Urinary bladder (tissue), 4 donors: ENCODE data around the gene COL25A1. TPM values are rescaled to one million over a fixed set of nuclear protein-coding genes. Genes with fewer than 3 reads are reported as not detected.

Source experiments
- DNase-seq: peaks from one replicate; pipeline ENCODE4 v3.0.0-alpha.2; 2015; ENCODE audit errors: extremely low spot score
- H3K27ac ChIP-seq: one replicate; pipeline ENCODE4 v1.5.1; 2013; ENCODE audit warnings: low read depth, mild to moderate bottlenecking, moderate library complexity
- H3K36me3 ChIP-seq: one replicate; pipeline ENCODE4 v1.6.1; 2013; ENCODE audit warnings: mild to moderate bottlenecking, moderate library complexity; ENCODE audit not compliant: insufficient read depth
- H3K4me1 ChIP-seq: one replicate; pipeline ENCODE4 v1.6.1; 2013; ENCODE audit warnings: mild to moderate bottlenecking, moderate library complexity; ENCODE audit not compliant: insufficient read depth
- H3K4me3 ChIP-seq: one replicate; pipeline ENCODE4 v1.5.1; 2013; ENCODE audit warnings: low read depth, low read length
- WGBS: extraction: QIAGEN DNeasy Blood & Tissue Kit; methylation state at CpG from one replicate; pipeline ENCODE4 v1.1.7; 2013; 5-methylcytosine and 5-hydroxymethylcytosine counted together
- polyA plus RNA-seq: library from polyadenylated mRNA; stranded (reverse); fragments of 200-250 nt; gene quantifications from one replicate; pipeline ENCODE4 v1.2.3, GENCODE V29; 2013
- total RNA-seq: library from RNA; depleted of rRNA; stranded (reverse); fragments of >200 nt; gene quantifications from one replicate; pipeline ENCODE4 v1.2.3, GENCODE V29; 2014
- donor health status: healthy with polysubstance abuse.
- donor health status: healthy.

The COL25A1 gene
- total and polyA plus RNA-seq, 2 donors: 1.4 to 16.4 TPM

DNA sequence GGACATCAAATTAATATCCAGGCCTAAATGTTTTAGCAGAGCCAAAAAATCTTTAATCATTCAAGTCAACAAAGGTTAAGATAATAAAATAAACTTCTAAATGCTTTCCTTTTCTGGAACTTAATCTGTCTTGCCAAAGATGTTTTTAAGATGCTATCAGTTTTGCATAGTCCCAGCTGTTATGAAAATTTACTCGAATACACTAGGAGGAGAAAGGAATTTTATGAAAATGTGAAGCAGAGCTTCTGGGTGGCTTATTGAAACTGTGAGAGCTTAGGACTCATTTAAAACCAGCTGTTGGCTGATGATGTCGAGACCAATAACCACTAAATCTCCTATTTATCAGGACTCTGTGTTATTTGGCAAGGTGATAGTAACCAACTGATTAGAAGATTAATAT lies 337.4 kb downstream of the COL25A1 start:
- peak; percentile 59 for DNase-seq
- Histone ChIP-seq H3K27ac (no peak overlapping the region), H3K4me3 (no peak overlapping the region), H3K36me3 (no peaks in the 10 kb centered on the region), H3K4me1 (no peaks in the 10 kb centered on the region)
- WGBS: 24% methylated on average over 2 of the region's 2 CpGs

GRCh38 chr4:108963910-108964309 lies 338.5 kb downstream of the COL25A1 start:
- Histone ChIP-seq H3K27ac (no peak overlapping the region), H3K4me3 (no peak overlapping the region), H3K4me1 (no peaks in the 10 kb centered on the region), H3K36me3 (no peaks in the 10 kb centered on the region)
- 85% methylated on average over 1 of the region's 1 CpG for WGBS
- DNase-seq: no peak

DNA sequence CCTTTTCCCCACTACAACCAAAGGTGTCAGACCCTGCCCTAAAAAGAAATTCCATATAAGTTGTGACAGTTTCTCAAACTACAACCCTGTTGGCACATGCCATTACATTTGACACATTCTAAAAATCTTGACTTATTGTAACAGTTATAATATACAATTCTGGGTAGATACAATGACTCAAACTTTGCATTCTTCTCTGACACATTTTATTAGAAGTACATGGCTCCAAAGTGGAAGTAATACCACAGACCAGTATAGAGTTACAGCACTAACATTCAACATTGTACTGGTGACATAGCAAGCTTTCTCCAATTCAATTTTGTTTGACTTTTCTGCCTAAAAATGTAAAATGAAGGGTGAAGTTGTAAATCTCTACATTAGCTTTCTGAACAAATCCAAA lies 343.0 kb downstream of the COL25A1 start:
- DNase-seq: no peak

GRCh38 chr4:108954880-108955279 lies 347.6 kb downstream of the COL25A1 start:
- DNase-seq: no peak
- no peaks in the 10 kb centered on the region for H3K4me1 ChIP-seq
- 50% methylated on average over 3 of the region's 3 CpGs for WGBS
- no peaks in the 10 kb centered on the region for H3K36me3 ChIP-seq
- no peak overlapping the region for H3K27ac ChIP-seq
- H3K4me3 ChIP-seq: no peak overlapping the region

More for the DNA sequence above, 343.0 kb downstream of the COL25A1 start:
- no peak overlapping the region for H3K4me3 ChIP-seq
- H3K27ac ChIP-seq: no peak overlapping the region
- H3K36me3 ChIP-seq: no peaks in the 10 kb centered on the region
- H3K4me1 ChIP-seq: no peaks in the 10 kb centered on the region

GRCh38 chr4:108953941-108954340 lies 348.5 kb downstream of the COL25A1 start:
- no peak for DNase-seq
- Histone ChIP-seq H3K4me3 (no peak overlapping the region), H3K27ac (no peak overlapping the region), H3K36me3 (no peaks in the 10 kb centered on the region), H3K4me1 (no peaks in the 10 kb centered on the region)
- WGBS: 73% methylated on average over 4 of the region's 4 CpGs

GRCh38 chr4:108950158-108950915 lies 352.1 kb downstream of the COL25A1 start:
- Histone ChIP-seq H3K27ac (no peak overlapping the region), H3K4me3 (no peak overlapping the region), H3K36me3 (no peaks in the 10 kb centered on the region), H3K4me1 (no peaks in the 10 kb centered on the region)
- 77% methylated on average over 6 of the region's 6 CpGs for WGBS
- DNase-seq: no peak

DNA sequence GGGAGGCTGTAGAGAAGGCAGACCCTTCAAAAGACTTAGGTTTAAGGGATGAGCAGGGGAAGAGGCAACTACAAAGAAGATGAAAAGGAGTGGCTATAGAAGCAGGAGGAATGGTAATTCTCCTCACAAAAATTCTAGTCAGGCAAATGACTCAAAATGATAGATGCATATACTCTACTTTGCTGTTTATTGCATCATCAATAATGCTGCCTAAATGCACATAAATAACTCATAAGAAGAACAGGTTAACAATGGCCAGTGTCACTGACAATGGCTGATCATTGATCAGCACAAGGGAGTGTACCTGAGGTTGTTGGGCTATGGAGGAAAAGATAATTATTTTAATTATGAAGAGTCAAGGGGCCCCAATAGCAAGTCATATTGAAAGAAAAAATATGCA lies 354.9 kb downstream of the COL25A1 start:
- H3K27ac ChIP-seq: no peak overlapping the region

DNA sequence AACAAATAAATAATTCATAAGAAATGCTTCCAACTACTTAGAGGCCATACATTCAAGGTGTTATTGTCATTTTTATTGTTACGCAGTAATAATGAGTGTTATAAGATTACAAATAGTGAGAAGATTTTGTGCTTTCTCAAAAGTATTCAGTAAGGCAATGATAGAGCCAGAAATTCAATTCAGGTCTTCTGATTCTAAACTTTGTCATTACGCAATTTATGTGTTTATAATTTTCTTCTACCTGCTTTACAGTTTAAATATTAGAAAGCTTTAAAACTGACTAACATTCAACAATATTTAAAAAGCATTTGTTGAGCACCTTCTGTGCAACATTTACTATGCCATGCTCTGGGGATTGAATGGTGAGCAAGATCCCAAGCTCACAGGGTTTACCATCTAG lies 356.2 kb downstream of the COL25A1 start:
- Histone ChIP-seq H3K4me3 (no peak overlapping the region), H3K4me1 (no peaks in the 10 kb centered on the region), H3K27ac (no peak overlapping the region), H3K36me3 (no peaks in the 10 kb centered on the region)
- DNase-seq: no peak
- WGBS: 98% methylated on average over 2 of the region's 2 CpGs

More for the DNA sequence above, 354.9 kb downstream of the COL25A1 start:
- no peaks in the 10 kb centered on the region for H3K4me1 ChIP-seq
- H3K4me3 ChIP-seq: no peak overlapping the region
- no peaks in the 10 kb centered on the region for H3K36me3 ChIP-seq
- no peak for DNase-seq

GRCh38 chr4:108943976-108944591 lies 358.4 kb downstream of the COL25A1 start:
- H3K27ac ChIP-seq: no peak overlapping the region
- 32% methylated on average over 4 of the region's 4 CpGs for WGBS
- DNase-seq: no peak

DNA sequence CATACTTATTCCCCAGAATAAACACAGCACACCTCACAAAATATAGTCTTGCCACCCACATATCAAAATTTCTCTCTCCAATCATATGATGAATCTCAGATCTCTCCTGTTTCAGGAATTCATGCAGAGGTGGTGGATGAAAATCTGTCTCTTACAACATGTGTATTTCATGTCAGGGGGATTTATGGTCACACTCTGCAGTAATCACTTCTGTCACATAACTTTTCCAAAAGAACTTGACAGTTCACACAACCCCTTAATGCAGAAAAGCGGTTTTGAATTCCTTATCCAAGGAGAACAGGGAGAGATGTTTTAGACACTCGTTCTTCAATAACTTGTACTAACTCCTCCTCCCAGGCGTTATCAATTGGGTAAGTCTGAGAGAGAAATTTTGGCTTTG lies 359.1 kb downstream of the COL25A1 start:
- Histone ChIP-seq H3K4me3 (no peak overlapping the region), H3K4me1 (no peaks in the 10 kb centered on the region), H3K27ac (no peak overlapping the region), H3K36me3 (no peaks in the 10 kb centered on the region)
- DNase-seq: no peak
- 68% methylated on average over 3 of the region's 3 CpGs for WGBS

More at GRCh38 chr4:108943976-108944591, 358.4 kb downstream of the COL25A1 start:
- H3K4me1 ChIP-seq: no peaks in the 10 kb centered on the region
- no peak overlapping the region for H3K4me3 ChIP-seq
- no peaks in the 10 kb centered on the region for H3K36me3 ChIP-seq

DNA sequence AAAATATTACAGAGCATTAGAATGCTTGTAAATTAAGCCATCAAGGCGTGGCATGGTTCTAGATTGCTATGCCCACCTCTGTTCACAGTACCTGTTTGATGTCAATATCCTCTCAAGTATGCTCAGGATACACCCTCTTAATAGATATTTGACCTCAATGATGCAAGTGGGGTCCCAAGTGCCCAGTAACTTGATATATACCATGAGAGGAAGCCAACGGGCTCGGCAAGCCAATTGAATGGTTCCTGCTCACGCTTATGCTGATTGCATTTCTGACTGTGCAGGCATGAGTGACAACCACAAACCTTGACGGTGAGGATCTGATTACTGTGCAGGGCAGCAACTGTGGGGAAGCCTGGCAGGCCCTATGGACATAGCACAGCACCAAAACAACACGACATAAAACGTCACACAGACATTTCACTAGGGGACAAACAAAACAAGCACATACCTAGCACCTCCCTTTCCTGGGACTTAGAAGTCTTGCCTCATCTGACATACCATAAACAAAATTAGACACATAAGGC lies 360.5 kb downstream of the COL25A1 start:
- H3K27ac ChIP-seq: no peak overlapping the region
- no peaks in the 10 kb centered on the region for H3K4me1 ChIP-seq
- WGBS: 86% methylated on average over 7 of the region's 7 CpGs
- no peak overlapping the region for H3K4me3 ChIP-seq
- no peak for DNase-seq
- H3K36me3 ChIP-seq: no peaks in the 10 kb centered on the region

GRCh38 chr4:108940634-108941033 lies 361.8 kb downstream of the COL25A1 start:
- Histone ChIP-seq H3K4me1 (no peaks in the 10 kb centered on the region), H3K4me3 (no peak overlapping the region), H3K27ac (no peak overlapping the region), H3K36me3 (no peaks in the 10 kb centered on the region)
- WGBS: 72% methylated on average over 1 of the region's 1 CpG
- DNase-seq: no peak

- Histone ChIP-seq H3K36me3 (no peaks in the 10 kb centered on the region), H3K4me3 (no peak overlapping the region), H3K27ac (no peak overlapping the region), H3K4me1 (no peaks in the 10 kb centered on the region)
- no peak for DNase-seq
- whole genome bisulfite sequencing: 89% methylated on average over 5 of the region's 5 CpGs
Observed at GRCh38 chr4:108940149-108940548, 362.3 kb downstream of the COL25A1 start.

GRCh38 chr4:108937066-108937465 lies 365.4 kb downstream of the COL25A1 start:
- no peak overlapping the region for H3K27ac ChIP-seq
- H3K4me1 ChIP-seq: no peaks in the 10 kb centered on the region
- no peaks in the 10 kb centered on the region for H3K36me3 ChIP-seq
- 55% methylated on average over 5 of the region's 5 CpGs for WGBS
- H3K4me3 ChIP-seq: no peak overlapping the region
- no peak for DNase-seq
